Measurements from ENCODE around the gene PPP1R18. TPM values are rescaled to one million over a fixed set of nuclear protein-coding genes. Genes with fewer than 3 reads are reported as not detected.
"Not testable (repeated sequence)": the region's sequence is repeated elsewhere in the genome, so short reads cannot be mapped to it uniquely, and the experiment has no call there.

Gene PPP1R18
- total and polyA plus RNA-seq, 2 experiments from 2014 or later = 11.3 to 12.0 TPM

DNA sequence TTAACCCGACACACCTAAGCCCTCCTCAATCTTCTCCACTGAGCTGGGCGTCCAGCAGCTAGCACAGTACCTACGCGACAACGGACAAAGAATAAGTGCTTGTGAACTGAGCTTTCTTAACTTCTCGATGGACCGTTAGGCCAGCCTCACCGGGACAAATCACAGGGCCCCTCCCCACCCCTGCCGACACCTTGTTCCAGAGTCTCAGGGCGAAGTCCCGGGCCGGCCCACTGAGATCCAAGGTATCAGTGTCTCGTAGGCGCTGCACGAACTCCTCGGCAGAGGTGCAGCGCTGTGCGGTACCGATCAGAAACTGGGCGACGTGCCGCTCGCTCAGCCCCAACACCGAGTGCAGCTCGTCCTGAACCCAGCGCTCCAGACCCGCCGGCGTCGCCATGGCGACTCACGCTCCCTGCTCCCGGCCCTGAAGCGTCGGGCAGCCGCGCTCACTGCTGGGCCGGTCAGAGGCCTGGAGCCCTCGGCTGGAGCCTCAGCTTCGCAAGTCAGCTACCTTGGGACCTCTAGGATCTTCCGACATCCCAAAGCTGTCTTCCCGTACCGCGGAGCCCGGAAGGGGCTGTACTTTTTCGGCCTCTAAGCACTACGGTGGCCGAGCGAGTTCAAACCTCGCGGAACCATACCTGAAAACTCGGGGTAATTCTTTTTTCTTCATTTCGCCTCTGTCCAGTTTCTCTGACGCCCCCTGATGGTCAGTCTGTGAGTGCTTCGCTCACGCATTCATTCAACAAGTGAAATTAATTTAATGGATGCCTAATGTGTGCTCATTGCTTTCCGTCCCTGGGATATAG lies 13.8 kb downstream of the PPP1R18 start, which contains the start of gene DHX16:
TSS of gene DHX16 (minus strand) at position 562 of the 809 bp plus-strand sequence. CDS start at position 397, 165 bp downstream.
- peak within 1 kb of the TSS; percentile 65 for H2AFZ ChIP-seq

DNA sequence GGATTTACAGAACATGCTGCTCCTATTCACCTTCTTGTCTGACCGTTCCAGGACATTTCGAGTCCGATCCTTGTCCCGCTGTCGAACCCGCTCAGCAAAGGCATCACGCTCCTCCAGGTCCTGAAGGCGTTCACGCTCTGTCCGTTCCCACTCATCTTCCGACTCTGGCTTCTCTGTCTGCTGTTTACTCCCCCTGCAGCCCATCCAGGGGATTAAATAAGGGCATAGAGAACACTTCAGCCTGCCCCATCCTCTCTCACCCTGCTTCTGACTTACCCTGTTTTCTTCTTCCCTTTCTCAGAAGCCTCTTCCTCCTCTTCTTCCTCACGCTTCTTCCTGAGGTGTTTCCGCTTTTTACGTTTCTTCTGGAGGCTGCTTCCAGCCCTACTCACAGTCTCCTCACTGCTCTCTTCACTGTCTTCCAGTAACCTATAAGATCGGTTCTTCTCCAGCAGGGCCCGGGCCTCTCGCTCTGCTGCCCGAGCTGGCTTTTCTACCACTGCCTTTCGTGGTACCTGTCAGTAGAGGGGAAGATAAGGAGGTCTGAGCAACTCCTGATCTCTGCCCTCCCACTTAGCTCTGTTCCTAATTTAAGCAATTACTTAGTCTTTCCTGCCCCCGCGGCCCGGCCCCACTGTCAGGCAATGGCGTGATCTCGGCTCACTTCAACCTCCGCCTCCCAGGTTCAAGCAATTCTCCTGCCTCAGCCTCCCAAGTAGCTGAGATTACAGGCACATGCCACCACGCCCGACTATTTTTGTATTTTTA lies 15.5 kb downstream of the PPP1R18 start:
- 95% methylated on average over 27 of the region's 27 CpGs for WGBS (ENCODE audit: low lambda C conversion rate, missing lambda C conversion rate)
- H3K9me2 ChIP-seq (replicated peaks; ENCODE audit: insufficient read depth) = no peaks in the 10 kb centered on the region
- no peak overlapping the region for H2AFZ ChIP-seq
- no peaks in the 10 kb centered on the region for H3K27me3 ChIP-seq
- TF ChIP-seq, protein P1, sequence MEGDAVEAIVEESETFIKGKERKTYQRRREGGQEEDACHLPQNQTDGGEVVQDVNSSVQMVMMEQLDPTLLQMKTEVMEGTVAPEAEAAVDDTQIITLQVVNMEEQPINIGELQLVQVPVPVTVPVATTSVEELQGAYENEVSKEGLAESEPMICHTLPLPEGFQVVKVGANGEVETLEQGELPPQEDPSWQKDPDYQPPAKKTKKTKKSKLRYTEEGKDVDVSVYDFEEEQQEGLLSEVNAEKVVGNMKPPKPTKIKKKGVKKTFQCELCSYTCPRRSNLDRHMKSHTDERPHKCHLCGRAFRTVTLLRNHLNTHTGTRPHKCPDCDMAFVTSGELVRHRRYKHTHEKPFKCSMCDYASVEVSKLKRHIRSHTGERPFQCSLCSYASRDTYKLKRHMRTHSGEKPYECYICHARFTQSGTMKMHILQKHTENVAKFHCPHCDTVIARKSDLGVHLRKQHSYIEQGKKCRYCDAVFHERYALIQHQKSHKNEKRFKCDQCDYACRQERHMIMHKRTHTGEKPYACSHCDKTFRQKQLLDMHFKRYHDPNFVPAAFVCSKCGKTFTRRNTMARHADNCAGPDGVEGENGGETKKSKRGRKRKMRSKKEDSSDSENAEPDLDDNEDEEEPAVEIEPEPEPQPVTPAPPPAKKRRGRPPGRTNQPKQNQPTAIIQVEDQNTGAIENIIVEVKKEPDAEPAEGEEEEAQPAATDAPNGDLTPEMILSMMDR (IDR thresholded peaks at IDR 0.05; ENCODE audit: poor library complexity) = peak; percentile 8
- no peak for TF ChIP-seq EZH2 (IDR thresholded peaks at IDR 0.05; ENCODE audit: borderline replicate concordance)
- peaks cover 16% of the 10 kb centered on the region for H3K79me2 ChIP-seq
- no peak for DNase-seq (ENCODE audit: low spot score)
- peaks cover 8% of the 10 kb centered on the region for H3K4me1 ChIP-seq (ENCODE audit: insufficient read depth)
- H4K20me1 ChIP-seq (ENCODE audit: insufficient read depth, poor library complexity, severe bottlenecking) = no peaks in the 10 kb centered on the region
- no peaks in the 10 kb centered on the region for H3K9me3 ChIP-seq (ENCODE audit: low read depth)
- no peak overlapping the region for H3K27ac ChIP-seq
- H3K4me3 ChIP-seq = no peak overlapping the region
- peak overlapping the region; percentile 90 for H3K4me2 ChIP-seq
- no peaks in the 10 kb centered on the region for H3K36me3 ChIP-seq (replicated peaks; ENCODE audit: insufficient read depth, low read depth)

More for the DNA sequence above, 13.8 kb downstream of the PPP1R18 start, which contains the start of gene DHX16:
- Histone ChIP-seq H4K20me1 (ENCODE audit: insufficient read depth, poor library complexity, severe bottlenecking) (no peaks in the 10 kb centered on the region), H3K4me2 (peak within 1 kb of the TSS; percentile 90), H3K4me3 (peak within 1 kb of the TSS; percentile 82), H3K27me3 (no peaks in the 10 kb centered on the region), H3K36me3 (replicated peaks; ENCODE audit: insufficient read depth, low read depth) (no peaks in the 10 kb centered on the region), H3K79me2 (peaks cover 16% of the 10 kb centered on the region), H3K27ac (peak within 1 kb of the TSS; percentile 75), H3K4me1 (ENCODE audit: insufficient read depth) (peaks cover 8% of the 10 kb centered on the region), H3K9me3 (ENCODE audit: low read depth) (no peaks in the 10 kb centered on the region), H3K9me2 (replicated peaks; ENCODE audit: insufficient read depth) (no peaks in the 10 kb centered on the region)
- DNase-seq (ENCODE audit: low spot score) = peak; percentile 96
- under 1% methylated on average over 57 of the region's 57 CpGs for WGBS (ENCODE audit: low lambda C conversion rate, missing lambda C conversion rate)
- TF ChIP-seq EZH2 (IDR thresholded peaks at IDR 0.05; ENCODE audit: borderline replicate concordance) (no peak), EZH2phosphoT487 (IDR thresholded peaks at IDR 0.05; ENCODE audit: low read depth, severe bottlenecking, unreplicated experiment) (no peak)
- TF ChIP-seq, protein P1 (IDR thresholded peaks at IDR 0.05; ENCODE audit: poor library complexity) = peak; percentile 99

DNA sequence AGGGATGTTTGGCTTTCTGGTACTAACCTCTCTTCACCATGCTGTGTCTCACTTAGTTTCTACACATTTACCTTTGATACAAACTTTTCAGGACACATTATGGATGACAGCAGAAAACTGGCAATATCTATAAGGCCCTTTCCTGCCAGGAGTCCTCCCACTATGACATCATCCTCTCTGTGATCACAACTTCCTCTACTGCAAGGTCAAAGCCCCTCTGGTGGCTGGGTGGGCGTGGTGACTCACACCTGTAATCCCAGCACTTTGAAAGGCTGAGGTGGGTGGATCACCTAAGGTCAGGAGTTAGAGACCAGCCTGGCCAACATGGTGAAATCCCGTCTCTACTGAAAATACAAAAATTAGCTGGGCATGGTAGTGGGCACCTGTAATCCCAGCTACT lies 20.1 kb downstream of the PPP1R18 start:
- H3K9me3 ChIP-seq (ENCODE audit: low read depth); H3K9me2 ChIP-seq (replicated peaks; ENCODE audit: insufficient read depth); H4K20me1 ChIP-seq (ENCODE audit: insufficient read depth, poor library complexity, severe bottlenecking); H3K36me3 ChIP-seq (replicated peaks; ENCODE audit: insufficient read depth, low read depth); H2AFZ ChIP-seq; H3K4me2 ChIP-seq; H3K27ac ChIP-seq; DNase-seq (ENCODE audit: low spot score); H3K4me1 ChIP-seq (ENCODE audit: insufficient read depth); H3K79me2 ChIP-seq; H3K4me3 ChIP-seq; H3K27me3 ChIP-seq: not testable (repeated sequence)
- WGBS (ENCODE audit: low lambda C conversion rate, missing lambda C conversion rate) = 87% methylated on average over 2 of the region's 2 CpGs

All from hepatocyte (in vitro differentiated cells).